Kidney epithelial cell (primary cell): ENCODE measurements around the gene SEC11A. TPM values are rescaled to one million over a fixed set of nuclear protein-coding genes. Genes with fewer than 3 reads are reported as not detected.
"Not testable (repeated sequence)": the region's sequence is repeated elsewhere in the genome, so short reads cannot be mapped to it uniquely, and the experiment has no call there.

Experiments
- DNase-seq: peaks from one replicate; pipeline ENCODE4 v3.0.0-alpha.2; 2010; ENCODE audit warnings: low read depth
- H3K27me3 ChIP-seq: 2 replicates; pipeline ENCODE4 v1.6.0; 2011; ENCODE audit warnings: low read length; ENCODE audit not compliant: control insufficient read depth, insufficient read depth
- H3K36me3 ChIP-seq: 2 replicates; pipeline ENCODE4 v1.5.1; 2011; ENCODE audit warnings: low read length; ENCODE audit not compliant: control insufficient read depth, insufficient read depth
- H3K4me3 ChIP-seq: 2 replicates; pipeline ENCODE4 v1.5.1; 2011; ENCODE audit warnings: low read depth, mild to moderate bottlenecking, control low read depth, low read length
- total RNA-seq: library from RNA; depleted of rRNA; stranded (reverse); fragments of >200 nt; gene quantifications from 2 replicates; pipeline ENCODE4 v1.2.3, GENCODE V29; 2015
- TF ChIP-seq, protein P1 (sequence below): IDR thresholded peaks from 2 replicates; pipeline ENCODE4 v1.5.1; 2011; ENCODE audit warnings: mild to moderate bottlenecking, moderate library complexity, low read length, control low read depth, inconsistent platforms; ENCODE audit not compliant: insufficient read depth, poor library complexity, severe bottlenecking

The SEC11A gene
- total RNA-seq, 1 donor from 2014 or later = 213 TPM

- H3K27me3 ChIP-seq = no peaks in the 10 kb centered on the region
- TF ChIP-seq, protein P1, sequence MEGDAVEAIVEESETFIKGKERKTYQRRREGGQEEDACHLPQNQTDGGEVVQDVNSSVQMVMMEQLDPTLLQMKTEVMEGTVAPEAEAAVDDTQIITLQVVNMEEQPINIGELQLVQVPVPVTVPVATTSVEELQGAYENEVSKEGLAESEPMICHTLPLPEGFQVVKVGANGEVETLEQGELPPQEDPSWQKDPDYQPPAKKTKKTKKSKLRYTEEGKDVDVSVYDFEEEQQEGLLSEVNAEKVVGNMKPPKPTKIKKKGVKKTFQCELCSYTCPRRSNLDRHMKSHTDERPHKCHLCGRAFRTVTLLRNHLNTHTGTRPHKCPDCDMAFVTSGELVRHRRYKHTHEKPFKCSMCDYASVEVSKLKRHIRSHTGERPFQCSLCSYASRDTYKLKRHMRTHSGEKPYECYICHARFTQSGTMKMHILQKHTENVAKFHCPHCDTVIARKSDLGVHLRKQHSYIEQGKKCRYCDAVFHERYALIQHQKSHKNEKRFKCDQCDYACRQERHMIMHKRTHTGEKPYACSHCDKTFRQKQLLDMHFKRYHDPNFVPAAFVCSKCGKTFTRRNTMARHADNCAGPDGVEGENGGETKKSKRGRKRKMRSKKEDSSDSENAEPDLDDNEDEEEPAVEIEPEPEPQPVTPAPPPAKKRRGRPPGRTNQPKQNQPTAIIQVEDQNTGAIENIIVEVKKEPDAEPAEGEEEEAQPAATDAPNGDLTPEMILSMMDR = peak; percentile 14
- H3K36me3 ChIP-seq = no peaks in the 10 kb centered on the region
- H3K4me3 ChIP-seq = peak overlapping the region; percentile 96
- no peak for DNase-seq
Observed at GRCh38 chr15:84747416-84748273, 31.7 kb upstream of the SEC11A start.

DNA sequence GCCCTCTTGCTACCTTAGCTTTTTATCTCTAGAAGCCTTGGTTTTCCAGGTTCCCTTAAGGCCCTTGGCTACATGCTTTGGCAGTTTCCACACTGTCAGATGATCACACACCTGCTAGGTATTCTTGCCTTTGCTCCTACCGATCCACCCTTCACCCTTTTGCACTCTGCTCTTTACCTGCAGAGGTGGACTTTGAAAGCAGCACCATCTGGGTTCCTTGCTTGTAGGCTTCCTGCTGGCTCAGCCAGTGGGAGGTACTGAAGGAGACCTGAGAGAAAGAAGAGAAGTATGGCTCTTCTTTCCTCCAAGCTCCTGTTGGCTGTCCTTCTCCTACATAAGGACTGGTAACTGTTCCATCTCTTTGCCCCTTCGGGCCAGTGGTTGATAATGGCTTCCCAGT is 25.2 kb upstream of the SEC11A start:
- Histone ChIP-seq H3K36me3 (no peaks in the 10 kb centered on the region), H3K4me3 (no peak overlapping the region), H3K27me3 (no peaks in the 10 kb centered on the region)
- TF ChIP-seq, protein P1 = no peak
- no peak for DNase-seq

DNA sequence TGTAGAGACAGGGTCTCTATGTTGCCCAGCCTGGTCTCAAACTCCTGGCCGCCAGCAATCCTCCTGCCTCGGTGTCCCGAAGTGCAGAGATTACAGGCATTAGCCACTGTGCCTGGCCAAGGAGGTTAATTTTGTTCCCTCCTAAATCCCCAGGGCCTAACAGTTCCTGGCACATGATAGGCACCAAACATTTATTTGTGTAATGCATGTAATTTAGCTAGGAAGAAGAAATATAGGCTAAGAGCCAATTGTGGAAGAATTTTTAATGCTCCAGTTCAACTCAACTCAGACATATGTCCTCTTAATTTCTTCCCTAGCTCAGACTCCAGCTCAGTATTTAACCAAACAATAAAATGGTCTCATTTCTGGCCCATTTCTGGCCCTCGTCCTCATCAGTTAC is 24.8 kb upstream of the SEC11A start:
- DNase-seq = no peak
- no peaks in the 10 kb centered on the region for H3K36me3 ChIP-seq
- TF ChIP-seq, protein P1 = no peak
- no peak overlapping the region for H3K4me3 ChIP-seq
- no peaks in the 10 kb centered on the region for H3K27me3 ChIP-seq

- Histone ChIP-seq H3K27me3 (no peaks in the 10 kb centered on the region), H3K36me3 (no peaks in the 10 kb centered on the region), H3K4me3 (no peak overlapping the region)
- TF ChIP-seq, protein P1 = no peak
- no peak for DNase-seq
Observed at GRCh38 chr15:84737005-84737404, 21.1 kb upstream of the SEC11A start.

- no peak overlapping the region for H3K4me3 ChIP-seq
- DNase-seq = no peak
Observed at GRCh38 chr15:84736375-84736774, 20.4 kb upstream of the SEC11A start.

GRCh38 chr15:84735480-84736061 is 19.6 kb upstream of the SEC11A start:
- not testable (repeated sequence) for H3K4me3 ChIP-seq, H3K27me3 ChIP-seq, DNase-seq, H3K36me3 ChIP-seq

More at GRCh38 chr15:84736375-84736774, 20.4 kb upstream of the SEC11A start:
- Histone ChIP-seq H3K27me3 (no peaks in the 10 kb centered on the region), H3K36me3 (no peaks in the 10 kb centered on the region)
- TF ChIP-seq, protein P1 = no peak
